GM23338 (cell line): ENCODE results near the gene TPCN2. TPM values are rescaled to one million over a fixed set of nuclear protein-coding genes. Genes with fewer than 3 reads are reported as not detected.

Experiments
- ATAC-seq: fragments of 200-7000 bp; cut with Tn5 transposase; 3 replicates; pipeline ENCODE4 v1.9.1; 2020
- DNase-seq: peaks from one replicate; pipeline ENCODE4 v3.0.0-alpha.2; 2015; ENCODE audit warnings: low spot score
- H2AFZ ChIP-seq: fragments of 200-600 bp; sonication (generic); 2 replicates; pipeline ENCODE4 v1.8.0; 2016; ENCODE audit warnings: antibody characterized with exemption, mild to moderate bottlenecking, moderate library complexity
- H3F3A ChIP-seq: fragments of 200-600 bp; sonication (generic); replicated peaks from 2 replicates; pipeline ENCODE4 v1.8.0; 2017; ENCODE audit warnings: antibody characterized with exemption, mixed run types, low read depth
- H3K27ac ChIP-seq: fragments of 200-600 bp; sonication (generic); 2 replicates; pipeline ENCODE4 v1.6.1; 2016; ENCODE audit warnings: low read depth
- H3K27me3 ChIP-seq: fragments of 200-600 bp; sonication (generic); 2 replicates; pipeline ENCODE4 v1.8.0; 2016; ENCODE audit warnings: mild to moderate bottlenecking, mixed run types, moderate library complexity; ENCODE audit not compliant: insufficient read depth
- H3K36me3 ChIP-seq: fragments of 200-600 bp; sonication (generic); 2 replicates; pipeline ENCODE4 v1.8.0; 2016; ENCODE audit warnings: mild to moderate bottlenecking; ENCODE audit not compliant: insufficient read depth
- H3K4me1 ChIP-seq: fragments of 200-600 bp; sonication (generic); 2 replicates; pipeline ENCODE4 v1.8.0; 2016; ENCODE audit warnings: mild to moderate bottlenecking, moderate library complexity; ENCODE audit not compliant: insufficient read depth
- H3K4me2 ChIP-seq: fragments of 200-600 bp; sonication (generic); 2 replicates; pipeline ENCODE4 v1.7.1; 2017; ENCODE audit warnings: mixed run types
- H3K4me3 ChIP-seq: fragments of 200-600 bp; sonication (generic); 2 replicates; pipeline ENCODE4 v1.6.1; 2016; ENCODE audit warnings: mixed run types
- H3K79me2 ChIP-seq: fragments of 200-600 bp; sonication (generic); replicated peaks from 2 replicates; pipeline ENCODE4 v1.8.0; 2017; ENCODE audit warnings: mild to moderate bottlenecking; ENCODE audit not compliant: insufficient read depth
- H3K9me2 ChIP-seq: fragments of 200-600 bp; sonication (generic); 2 replicates; pipeline ENCODE4 v1.8.0; 2017; ENCODE audit not compliant: insufficient read depth
- H4K20me1 ChIP-seq: fragments of 200-600 bp; sonication (generic); replicated peaks from 2 replicates; pipeline ENCODE4 v1.8.0; 2017; ENCODE audit warnings: mild to moderate bottlenecking; ENCODE audit not compliant: insufficient read depth
- H3K27ac Mint-ChIP-seq: 2 replicates; pipeline ENCODE4 v1.8.0; 2020; ENCODE audit warnings: inconsistent platforms, mild to moderate bottlenecking, moderate library complexity, mixed read lengths
- H3K27me3 Mint-ChIP-seq: 3 replicates; pipeline ENCODE4 v1.8.0; 2022; ENCODE audit warnings: low read depth, mild to moderate bottlenecking, moderate library complexity, mixed read lengths, inconsistent platforms; ENCODE audit not compliant: insufficient read depth, poor library complexity
- H3K36me3 Mint-ChIP-seq: 3 replicates; pipeline ENCODE4 v1.8.0; 2021; ENCODE audit warnings: low read depth, mild to moderate bottlenecking, inconsistent platforms, moderate library complexity, mixed read lengths
- H3K4me1 Mint-ChIP-seq: 3 replicates; pipeline ENCODE4 v1.8.0; 2020; ENCODE audit warnings: mild to moderate bottlenecking, inconsistent platforms, mixed read lengths
- H3K4me3 Mint-ChIP-seq: 3 replicates; pipeline ENCODE4 v1.8.0; 2021; ENCODE audit warnings: moderate library complexity, mild to moderate bottlenecking, inconsistent platforms, mixed read lengths
- H3K9me3 Mint-ChIP-seq: 3 replicates; pipeline ENCODE4 v1.8.0; 2020; ENCODE audit warnings: moderate library complexity, mild to moderate bottlenecking, inconsistent platforms, mixed read lengths
- CREB1 ChIP-seq: fragments of 250-450 bp; sonication (Bioruptor Pico); IDR thresholded peaks from 2 replicates; pipeline ENCODE4 v1.5.0; 2020; ENCODE audit warnings: low read depth, mild to moderate bottlenecking, moderate library complexity
- CTCF ChIP-seq, 2 experiments: fragments of 200-600 bp in 1 of 2; sonication (generic) in 1 of 2; conservative IDR thresholded peaks; 2 replicates each; pipeline versions ENCODE4 v1.5.1 to v1.6.1; 2016 to 2017; ENCODE audit warnings: antibody characterized with exemption in 2 of 2, low read depth in 2 of 2, mild to moderate bottlenecking in 2 of 2, moderate library complexity in 1 of 2
- ETS1 ChIP-seq: IDR thresholded peaks from 2 replicates; pipeline ENCODE4 v1.6.1; 2016; ENCODE audit warnings: antibody characterized with exemption
- EZH2phosphoT487 ChIP-seq: fragments of 200-600 bp; sonication (generic); IDR thresholded peaks from one replicate; pipeline ENCODE4 v1.8.1; 2018; ENCODE audit warnings: antibody characterized with exemption; ENCODE audit not compliant: unreplicated experiment
- JUNB ChIP-seq: IDR thresholded peaks from one replicate; pipeline ENCODE4 v1.6.1; 2016; ENCODE audit warnings: antibody characterized with exemption; ENCODE audit not compliant: unreplicated experiment
- REST ChIP-seq: IDR thresholded peaks from one replicate; pipeline ENCODE4 v1.6.1; 2018; ENCODE audit warnings: antibody characterized with exemption; ENCODE audit not compliant: unreplicated experiment
- ZNF114 ChIP-seq: fragments of 250-450 bp; sonication (Bioruptor Pico); IDR thresholded peaks from 2 replicates; pipeline ENCODE4 v1.5.0; 2020; ENCODE audit warnings: mild to moderate bottlenecking, moderate library complexity
- ZNF331 ChIP-seq: fragments of 250-450 bp; sonication (Bioruptor Pico); IDR thresholded peaks from 2 replicates; pipeline ENCODE4 v1.5.0; 2020; ENCODE audit warnings: low read depth, mild to moderate bottlenecking, moderate library complexity
- polyA plus RNA-seq: library from polyadenylated mRNA; unstranded; fragments of >200 nt; fragmentation: Nextera tagmentation; extraction: Ambion mirVana; gene quantifications from 2 replicates; pipeline ENCODE4 v1.2.1, GENCODE V29; 2016
- total RNA-seq: library from RNA; depleted of rRNA; stranded (reverse); fragments of >200 nt; shearing (Covaris generic); gene quantifications from 2 replicates; pipeline ENCODE4 v1.2.3, GENCODE V29; 2014
- TF ChIP-seq, protein P1 (sequence below): fragments of 250-450 bp; sonication (Bioruptor Pico); IDR thresholded peaks from 2 replicates; pipeline ENCODE4 v1.5.0; 2020; ENCODE audit warnings: mild to moderate bottlenecking, moderate library complexity

TPCN2 gene
- total and polyA plus RNA-seq, 2 experiments from 2014 or later: 5.8 to 14.7 TPM

GRCh38 chr11:69161117-69161407 is 112.3 kb downstream of the TPCN2 start:
- DNase-seq: no peak
- no peaks in the 10 kb centered on the region for H3K4me1 Mint-ChIP-seq
- H4K20me1 ChIP-seq: no peaks in the 10 kb centered on the region
- H3K27me3 ChIP-seq: no peaks in the 10 kb centered on the region
- H3K4me3 ChIP-seq: no peak overlapping the region
- H3K36me3 Mint-ChIP-seq: peaks cover 3% of the 10 kb centered on the region; the same call in 2 of the 3 replicates
- no peak overlapping the region for H3K4me2 ChIP-seq
- H3K36me3 ChIP-seq: no peaks in the 10 kb centered on the region
- H3K79me2 ChIP-seq: no peaks in the 10 kb centered on the region
- H3K27me3 Mint-ChIP-seq: peaks cover 5% of the 10 kb centered on the region
- H3K9me3 Mint-ChIP-seq: peaks cover 14% of the 10 kb centered on the region
- no peaks in the 10 kb centered on the region for H3K4me1 ChIP-seq
- H3F3A ChIP-seq: no peaks in the 10 kb centered on the region
- TF ChIP-seq REST (no peak), ZNF114 (CRISPR knock-in tag) (no peak), CREB1 (no peak), EZH2phosphoT487 (no peak), JUNB (no peak), CTCF (conservative IDR thresholded peaks at IDR 0.05; ENCODE audit: low read depth in 2 of 2) (no peak), ETS1 (no peak), ZNF331 (CRISPR knock-in tag) (no peak)
- H3K27ac Mint-ChIP-seq: no peak overlapping the region
- H2AFZ ChIP-seq: no peak overlapping the region
- no peaks in the 10 kb centered on the region for H3K9me2 ChIP-seq
- ATAC-seq: no peak
- no peak overlapping the region for H3K4me3 Mint-ChIP-seq
- H3K27ac ChIP-seq: no peak overlapping the region

DNA sequence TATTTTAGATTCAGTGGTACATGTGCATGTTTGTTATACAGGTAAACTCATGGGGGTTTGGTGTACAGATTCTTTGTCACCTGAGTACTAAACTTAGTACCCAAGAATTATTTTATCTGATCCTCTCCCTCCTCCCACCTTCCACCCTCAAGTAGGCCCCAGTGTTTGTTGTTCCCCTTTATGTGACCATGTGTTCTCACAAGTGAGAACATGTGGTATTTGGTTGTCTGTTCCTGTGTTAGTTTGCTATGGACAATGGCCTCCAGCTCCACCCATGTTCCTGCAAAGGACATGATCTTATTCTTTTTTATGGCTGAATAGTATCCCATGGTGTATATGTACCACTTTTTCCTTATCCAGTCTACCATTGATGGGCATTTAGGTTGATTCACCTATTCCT is 113.8 kb downstream of the TPCN2 start:
- no peak for ATAC-seq
- no peak overlapping the region for H2AFZ ChIP-seq
- no peaks in the 10 kb centered on the region for H3K79me2 ChIP-seq
- H4K20me1 ChIP-seq: no peaks in the 10 kb centered on the region
- H3K36me3 ChIP-seq: no peaks in the 10 kb centered on the region
- no peaks in the 10 kb centered on the region; the same call in 1 of the 2 replicates for H3K4me1 ChIP-seq
- peaks cover 5% of the 10 kb centered on the region for H3K27me3 Mint-ChIP-seq
- H3K27ac ChIP-seq: no peak overlapping the region
- no peaks in the 10 kb centered on the region for H3K9me2 ChIP-seq
- no peak for DNase-seq
- no peak overlapping the region for H3K4me3 Mint-ChIP-seq
- no peak overlapping the region for H3K4me3 ChIP-seq
- H3K27ac Mint-ChIP-seq: no peak overlapping the region
- H3K36me3 Mint-ChIP-seq: peaks cover 3% of the 10 kb centered on the region; the same call in 2 of the 3 replicates
- H3K27me3 ChIP-seq: no peaks in the 10 kb centered on the region
- no peaks in the 10 kb centered on the region for H3F3A ChIP-seq
- peaks cover 14% of the 10 kb centered on the region for H3K9me3 Mint-ChIP-seq
- H3K4me2 ChIP-seq: no peak overlapping the region
- H3K4me1 Mint-ChIP-seq: no peaks in the 10 kb centered on the region; the same call in 2 of the 3 replicates
- no peak for TF ChIP-seq CREB1
- TF ChIP-seq, protein P1, sequence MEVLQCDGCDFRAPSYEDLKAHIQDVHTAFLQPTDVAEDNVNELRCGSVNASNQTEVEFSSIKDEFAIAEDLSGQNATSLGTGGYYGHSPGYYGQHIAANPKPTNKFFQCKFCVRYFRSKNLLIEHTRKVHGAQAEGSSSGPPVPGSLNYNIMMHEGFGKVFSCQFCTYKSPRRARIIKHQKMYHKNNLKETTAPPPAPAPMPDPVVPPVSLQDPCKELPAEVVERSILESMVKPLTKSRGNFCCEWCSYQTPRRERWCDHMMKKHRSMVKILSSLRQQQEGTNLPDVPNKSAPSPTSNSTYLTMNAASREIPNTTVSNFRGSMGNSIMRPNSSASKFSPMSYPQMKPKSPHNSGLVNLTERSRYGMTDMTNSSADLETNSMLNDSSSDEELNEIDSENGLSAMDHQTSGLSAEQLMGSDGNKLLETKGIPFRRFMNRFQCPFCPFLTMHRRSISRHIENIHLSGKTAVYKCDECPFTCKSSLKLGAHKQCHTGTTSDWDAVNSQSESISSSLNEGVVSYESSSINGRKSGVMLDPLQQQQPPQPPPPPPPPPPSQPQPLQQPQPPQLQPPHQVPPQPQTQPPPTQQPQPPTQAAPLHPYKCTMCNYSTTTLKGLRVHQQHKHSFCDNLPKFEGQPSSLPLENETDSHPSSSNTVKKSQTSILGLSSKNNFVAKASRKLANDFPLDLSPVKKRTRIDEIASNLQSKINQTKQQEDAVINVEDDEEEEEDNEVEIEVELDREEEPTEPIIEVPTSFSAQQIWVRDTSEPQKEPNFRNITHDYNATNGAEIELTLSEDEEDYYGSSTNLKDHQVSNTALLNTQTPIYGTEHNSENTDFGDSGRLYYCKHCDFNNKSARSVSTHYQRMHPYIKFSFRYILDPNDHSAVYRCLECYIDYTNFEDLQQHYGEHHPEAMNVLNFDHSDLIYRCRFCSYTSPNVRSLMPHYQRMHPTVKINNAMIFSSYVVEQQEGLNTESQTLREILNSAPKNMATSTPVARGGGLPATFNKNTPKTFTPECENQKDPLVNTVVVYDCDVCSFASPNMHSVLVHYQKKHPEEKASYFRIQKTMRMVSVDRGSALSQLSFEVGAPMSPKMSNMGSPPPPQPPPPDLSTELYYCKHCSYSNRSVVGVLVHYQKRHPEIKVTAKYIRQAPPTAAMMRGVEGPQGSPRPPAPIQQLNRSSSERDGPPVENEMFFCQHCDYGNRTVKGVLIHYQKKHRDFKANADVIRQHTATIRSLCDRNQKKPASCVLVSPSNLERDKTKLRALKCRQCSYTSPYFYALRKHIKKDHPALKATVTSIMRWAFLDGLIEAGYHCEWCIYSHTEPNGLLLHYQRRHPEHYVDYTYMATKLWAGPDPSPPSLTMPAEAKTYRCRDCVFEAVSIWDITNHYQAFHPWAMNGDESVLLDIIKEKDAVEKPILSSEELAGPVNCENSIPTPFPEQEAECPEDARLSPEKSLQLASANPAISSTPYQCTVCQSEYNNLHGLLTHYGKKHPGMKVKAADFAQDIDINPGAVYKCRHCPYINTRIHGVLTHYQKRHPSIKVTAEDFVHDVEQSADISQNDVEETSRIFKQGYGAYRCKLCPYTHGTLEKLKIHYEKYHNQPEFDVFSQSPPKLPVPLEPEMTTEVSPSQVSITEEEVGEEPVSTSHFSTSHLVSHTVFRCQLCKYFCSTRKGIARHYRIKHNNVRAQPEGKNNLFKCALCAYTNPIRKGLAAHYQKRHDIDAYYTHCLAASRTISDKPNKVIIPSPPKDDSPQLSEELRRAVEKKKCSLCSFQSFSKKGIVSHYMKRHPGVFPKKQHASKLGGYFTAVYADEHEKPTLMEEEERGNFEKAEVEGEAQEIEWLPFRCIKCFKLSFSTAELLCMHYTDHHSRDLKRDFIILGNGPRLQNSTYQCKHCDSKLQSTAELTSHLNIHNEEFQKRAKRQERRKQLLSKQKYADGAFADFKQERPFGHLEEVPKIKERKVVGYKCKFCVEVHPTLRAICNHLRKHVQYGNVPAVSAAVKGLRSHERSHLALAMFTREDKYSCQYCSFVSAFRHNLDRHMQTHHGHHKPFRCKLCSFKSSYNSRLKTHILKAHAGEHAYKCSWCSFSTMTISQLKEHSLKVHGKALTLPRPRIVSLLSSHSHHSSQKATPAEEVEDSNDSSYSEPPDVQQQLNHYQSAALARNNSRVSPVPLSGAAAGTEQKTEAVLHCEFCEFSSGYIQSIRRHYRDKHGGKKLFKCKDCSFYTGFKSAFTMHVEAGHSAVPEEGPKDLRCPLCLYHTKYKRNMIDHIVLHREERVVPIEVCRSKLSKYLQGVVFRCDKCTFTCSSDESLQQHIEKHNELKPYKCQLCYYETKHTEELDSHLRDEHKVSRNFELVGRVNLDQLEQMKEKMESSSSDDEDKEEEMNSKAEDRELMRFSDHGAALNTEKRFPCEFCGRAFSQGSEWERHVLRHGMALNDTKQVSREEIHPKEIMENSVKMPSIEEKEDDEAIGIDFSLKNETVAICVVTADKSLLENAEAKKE: no peak
- TF ChIP-seq ZNF331 (CRISPR knock-in tag): no peak
